CD4-positive, alpha-beta T cell treated with Interferon gamma for 1 hour (primary cell): ENCODE results near the gene CFAP99.
"Not testable (repeated sequence)": the region's sequence is repeated elsewhere in the genome, so short reads cannot be mapped to it uniquely, and the experiment has no call there.

ENCODE experiments used
- DNase-seq: peaks from one replicate; pipeline ENCODE4 v3.0.0-alpha.2; 2020

CFAP99 gene

DNA sequence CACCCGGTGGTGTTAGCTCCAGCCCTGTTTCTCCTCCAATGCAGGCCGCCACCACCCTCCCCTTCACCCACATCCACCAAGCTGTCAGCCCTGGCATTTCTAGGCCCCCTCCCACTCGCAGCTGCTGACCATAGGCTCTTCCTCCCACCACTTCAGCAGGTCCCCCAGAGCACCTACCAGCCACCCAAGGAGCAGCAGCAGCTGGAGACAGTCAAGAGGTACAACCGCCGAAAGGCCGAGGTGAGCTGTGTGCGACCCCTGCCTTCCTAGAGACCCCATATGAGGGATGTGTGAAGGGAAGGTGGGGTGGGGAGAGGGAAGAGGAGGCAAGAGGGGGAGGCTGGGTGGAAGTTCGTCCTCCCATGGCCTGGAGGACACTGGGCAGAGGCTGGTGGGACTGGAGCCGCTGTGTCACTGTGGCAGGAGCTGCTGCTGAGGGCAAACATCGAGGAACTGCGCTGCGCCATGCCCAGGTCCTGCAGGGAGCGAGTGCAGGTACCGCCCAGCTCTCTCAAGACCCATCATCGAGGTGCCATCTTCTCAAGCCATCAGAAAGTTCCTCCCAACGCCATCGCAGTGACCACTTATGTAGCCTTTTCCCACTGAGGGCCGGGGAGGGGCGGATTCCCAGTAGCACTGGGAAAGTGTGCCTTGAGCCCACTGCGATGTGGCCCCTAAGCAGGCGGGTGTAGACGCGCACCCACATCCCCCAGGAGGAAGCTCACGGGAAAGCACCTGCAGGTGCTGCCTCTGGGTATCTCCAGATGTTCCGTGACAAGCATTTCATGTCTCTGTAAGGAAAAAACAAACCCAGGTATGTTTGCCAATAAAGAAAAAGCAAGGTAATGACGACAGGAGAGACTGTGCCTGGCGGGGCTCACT lies 31.0 kb downstream of the CFAP99 start:
- no peak for DNase-seq

DNA sequence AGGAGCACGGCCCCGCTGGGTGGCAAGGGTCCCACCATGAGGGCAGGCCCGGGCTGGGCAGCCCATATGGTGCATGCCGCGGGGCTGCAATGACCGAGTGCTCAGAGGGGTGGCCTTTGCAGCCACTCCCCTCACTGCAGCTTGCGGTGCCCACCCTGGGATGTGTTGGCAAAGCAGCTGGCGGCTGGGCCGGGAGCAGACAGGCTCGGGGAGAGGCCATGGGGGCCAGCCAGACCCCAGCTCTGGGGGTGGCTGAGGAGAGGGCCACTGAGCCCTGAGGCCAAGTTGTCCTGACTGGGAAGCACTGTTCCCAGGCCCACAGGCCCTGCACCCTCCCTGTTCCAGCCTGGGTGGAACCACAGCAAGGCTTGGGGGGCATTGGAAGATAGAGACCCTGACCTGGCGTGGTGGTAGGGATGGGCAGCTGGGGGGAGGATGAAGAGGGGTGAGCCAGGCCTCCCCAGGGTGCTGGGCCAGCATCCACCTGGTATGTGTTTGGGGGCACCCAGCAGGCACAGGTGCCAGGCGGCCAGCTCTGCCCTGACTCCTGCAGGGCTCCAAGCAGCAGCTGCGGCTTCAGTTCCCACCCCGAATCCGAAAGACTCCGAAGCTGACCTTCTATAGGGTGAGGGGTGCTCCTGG lies 31.8 kb downstream of the CFAP99 start:
- DNase-seq: no peak

DNA sequence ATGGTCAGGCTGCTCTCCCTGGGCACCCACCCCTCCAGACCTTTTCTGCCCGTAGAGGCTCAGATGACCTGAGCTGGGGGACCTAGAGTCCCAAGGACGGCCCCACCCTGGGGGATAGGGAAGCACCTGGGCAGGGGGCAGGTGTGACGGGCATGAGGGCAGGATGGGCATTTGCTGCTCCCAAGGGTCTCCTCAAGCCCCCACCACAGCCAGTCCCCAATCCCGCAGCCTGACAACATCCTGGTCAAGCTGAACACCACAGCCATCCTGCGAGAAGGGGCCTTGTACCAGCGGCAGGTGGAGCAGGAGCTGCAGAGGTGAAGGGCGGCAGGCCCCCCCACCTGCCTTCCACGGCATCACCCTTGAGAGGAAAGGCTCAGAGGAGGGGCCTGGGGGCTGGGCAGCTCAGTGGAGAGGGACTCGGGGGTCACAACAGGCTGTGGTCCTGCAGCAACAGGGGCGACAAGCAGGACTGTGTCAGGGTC lies 32.3 kb downstream of the CFAP99 start:
- DNase-seq: no peak

DNA sequence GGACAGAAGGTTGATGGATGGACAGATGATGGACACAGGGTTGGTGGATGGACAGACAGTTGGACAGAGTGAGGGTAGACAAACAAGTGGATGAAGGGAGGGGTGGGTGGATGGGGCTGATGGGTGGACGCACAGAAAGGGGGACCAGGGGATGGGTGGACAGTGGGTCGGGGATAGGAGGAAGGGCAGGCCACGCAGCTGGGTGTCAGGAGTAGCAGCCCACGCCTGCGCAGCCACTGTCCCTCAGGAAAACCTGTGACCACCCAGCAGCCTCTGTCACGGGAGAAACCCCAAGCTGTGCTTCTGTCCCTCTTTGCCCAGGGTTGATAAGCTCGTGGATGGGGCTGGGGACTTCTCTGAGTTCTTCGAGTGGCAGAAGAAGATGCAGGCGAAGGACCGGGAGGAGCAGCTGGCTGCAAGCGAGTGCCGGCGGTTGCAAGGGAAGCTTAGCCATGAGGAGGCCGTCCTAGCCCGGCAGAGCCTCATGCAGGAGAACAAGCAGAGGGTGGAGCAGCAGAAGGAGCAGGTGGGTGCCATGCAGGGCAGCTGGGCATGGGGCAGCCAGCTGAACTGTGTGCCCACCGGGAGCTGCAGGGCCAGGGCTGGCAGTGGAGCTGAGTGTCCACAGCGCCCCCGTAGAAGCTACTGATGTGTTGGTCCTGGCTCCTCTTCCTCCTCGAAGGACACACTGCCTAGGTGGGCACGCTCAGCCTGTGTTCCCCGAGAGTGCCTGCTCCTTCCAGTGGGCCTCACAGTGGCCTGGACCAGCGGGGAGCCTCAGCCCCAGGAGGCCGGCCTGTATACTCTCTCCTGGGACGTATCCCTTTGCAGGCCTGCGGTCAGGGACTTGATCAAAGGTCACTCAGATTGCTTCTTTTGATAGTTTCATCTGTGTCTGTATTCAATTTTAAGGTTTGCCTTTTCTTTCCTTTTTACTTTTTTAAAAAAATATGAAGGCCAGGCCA lies 33.3 kb downstream of the CFAP99 start:
- DNase-seq: no peak

DNA sequence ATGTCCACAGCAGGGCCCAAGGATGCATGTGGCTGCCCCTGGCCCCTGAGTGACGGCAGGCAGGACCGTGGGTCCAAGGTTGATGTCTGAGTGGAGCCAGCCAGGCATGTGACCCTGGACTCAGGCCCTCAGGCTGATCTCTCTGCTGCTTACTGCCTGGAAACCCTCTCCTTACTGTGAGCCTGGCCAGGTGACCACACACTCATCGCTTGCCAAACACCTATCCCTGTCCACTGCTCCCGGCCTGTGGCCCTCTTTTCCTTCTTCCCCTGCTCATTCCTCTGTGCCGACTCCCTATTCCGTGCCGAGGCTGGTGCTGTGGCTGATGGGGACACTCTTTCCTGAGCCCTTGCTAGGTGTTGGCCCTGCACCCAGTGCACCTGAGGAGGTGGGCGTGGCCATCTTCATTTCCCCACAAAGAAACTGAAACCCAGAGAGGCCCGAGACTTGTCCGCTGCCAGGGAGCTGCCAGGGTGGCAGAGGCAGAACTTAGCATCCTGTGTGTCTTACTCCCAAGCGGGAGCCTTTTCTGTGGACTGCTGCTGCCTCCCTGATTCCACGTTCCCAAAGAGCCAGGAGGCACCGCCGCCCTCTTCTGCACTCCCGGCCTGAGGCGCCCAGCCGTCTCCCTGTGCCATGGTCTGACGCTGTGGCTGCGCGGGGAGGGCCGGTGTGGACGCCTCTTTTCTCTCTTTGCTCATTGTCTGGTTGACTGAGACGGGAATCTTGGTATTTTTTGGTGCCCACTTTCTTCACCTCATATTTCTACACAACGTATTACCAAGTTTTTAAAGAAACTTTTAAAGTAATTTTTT lies 38.9 kb downstream of the CFAP99 start:
- no peak for DNase-seq

DNA sequence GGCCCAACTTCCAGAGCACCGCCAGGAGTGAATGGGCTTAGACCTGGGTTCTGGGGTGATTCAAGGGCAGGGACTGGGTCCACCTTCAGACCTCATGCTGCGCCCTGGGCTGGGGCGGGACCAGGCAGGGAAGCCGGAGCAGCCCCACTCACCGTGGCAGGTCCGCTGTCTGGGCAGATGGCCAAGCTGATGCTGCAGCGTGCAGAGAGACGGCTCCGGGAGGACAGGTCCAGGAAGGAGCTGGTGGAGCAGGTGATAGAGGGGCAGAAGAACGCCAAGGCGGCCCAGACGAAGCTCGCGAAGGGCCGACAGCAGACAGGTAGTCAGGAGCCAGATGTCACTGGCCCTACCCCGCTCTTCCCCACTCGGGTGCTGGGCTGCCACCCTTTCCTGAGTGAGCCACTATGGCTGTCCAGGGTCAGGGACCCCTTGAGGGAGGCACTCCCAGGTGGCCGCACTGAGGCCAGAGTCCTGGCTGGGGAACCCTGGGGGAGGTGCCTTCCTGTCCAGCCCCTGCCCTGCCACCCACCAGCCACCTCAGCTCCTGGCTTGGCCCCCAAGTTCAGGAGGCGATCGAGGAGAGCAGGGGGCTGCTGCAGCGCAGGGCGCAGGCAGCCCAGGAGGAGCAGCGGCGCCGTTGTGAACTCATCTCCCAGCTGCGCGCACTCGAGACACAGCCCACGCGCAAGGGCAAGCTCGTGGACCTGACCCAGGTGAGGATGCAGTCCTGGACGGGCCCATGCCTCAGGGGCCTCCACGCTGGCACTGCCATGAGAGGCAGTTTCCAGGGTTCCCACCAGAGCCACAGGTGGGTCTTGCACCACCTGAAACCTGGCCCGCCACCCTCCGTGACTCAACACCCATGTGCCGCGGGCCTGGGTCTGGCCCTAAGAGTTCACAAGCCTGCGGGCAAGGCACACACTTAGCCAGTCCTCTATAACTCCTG lies 40.1 kb downstream of the CFAP99 start:
- DNase-seq: no peak

DNA sequence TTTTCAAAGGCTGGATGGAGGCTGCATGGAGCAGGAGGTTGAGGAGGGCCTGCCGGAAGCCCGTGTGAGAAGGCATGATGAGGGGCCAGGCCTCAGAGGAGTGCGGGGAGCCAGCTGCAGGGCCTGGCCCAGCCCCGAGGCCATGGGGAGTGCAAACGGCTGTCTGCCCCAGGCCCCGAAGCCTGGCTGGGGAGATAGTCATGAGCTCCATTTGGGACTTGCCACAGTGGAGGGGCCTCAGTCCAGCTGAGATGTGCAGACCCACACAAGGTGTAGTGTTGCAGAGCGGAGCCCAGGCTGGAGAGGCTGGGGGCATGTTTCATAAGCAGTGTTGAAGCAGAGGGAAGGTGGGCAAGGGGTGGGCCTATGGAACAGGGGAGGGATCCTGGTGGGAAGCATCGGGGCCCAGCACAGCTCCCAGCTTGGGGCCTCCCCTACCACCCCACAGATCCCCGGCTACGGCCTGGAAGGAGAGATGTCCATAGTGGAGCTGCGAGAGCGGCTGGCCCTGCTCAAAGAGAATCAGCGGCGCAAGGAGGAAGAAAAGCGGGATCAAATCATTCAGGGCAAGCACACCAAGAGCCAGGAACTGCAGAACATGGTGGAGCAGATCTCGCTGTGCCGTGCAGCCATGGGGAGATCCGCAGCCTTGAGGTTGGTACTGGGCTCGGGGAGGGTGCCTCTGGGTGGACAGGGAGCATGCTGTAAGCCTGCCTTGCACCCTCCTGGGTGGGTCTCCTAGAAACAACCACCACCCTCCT lies 41.0 kb downstream of the CFAP99 start:
- no peak for DNase-seq

DNA sequence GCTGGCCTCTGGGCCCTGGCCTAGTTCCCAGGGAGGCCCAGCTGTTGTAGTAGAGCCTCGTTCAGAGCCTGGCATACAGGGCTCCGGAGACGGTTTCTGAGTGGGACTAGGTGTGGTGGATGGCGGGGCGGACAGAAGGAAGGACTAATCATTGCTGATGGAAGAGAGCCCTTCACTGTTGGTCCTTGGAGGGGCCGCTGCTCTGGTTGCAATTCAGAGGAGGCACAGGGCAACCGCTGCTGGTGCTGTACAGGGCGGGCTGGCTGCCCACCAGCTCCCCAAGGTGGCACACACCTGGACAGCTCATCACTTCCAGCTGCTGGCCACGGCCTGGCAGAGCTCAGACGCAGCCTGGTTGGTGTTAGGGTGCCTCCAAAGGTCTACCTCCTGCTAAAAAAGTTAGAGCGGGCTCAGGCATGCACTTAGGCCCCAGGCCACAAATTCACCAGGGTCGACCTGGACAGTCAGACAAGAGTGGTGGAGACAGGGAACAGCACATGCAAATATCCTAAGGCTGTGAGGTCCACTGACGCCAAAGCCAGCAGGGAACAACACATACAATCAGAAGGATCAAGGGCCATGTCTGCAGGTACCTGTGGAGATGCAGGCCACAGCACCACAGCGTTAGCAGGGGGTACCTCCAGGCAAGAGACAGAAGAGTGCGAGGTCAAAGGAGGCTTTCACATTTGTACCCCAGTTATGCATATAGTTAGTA lies 42.6 kb downstream of the CFAP99 start:
- DNase-seq: no peak

DNA sequence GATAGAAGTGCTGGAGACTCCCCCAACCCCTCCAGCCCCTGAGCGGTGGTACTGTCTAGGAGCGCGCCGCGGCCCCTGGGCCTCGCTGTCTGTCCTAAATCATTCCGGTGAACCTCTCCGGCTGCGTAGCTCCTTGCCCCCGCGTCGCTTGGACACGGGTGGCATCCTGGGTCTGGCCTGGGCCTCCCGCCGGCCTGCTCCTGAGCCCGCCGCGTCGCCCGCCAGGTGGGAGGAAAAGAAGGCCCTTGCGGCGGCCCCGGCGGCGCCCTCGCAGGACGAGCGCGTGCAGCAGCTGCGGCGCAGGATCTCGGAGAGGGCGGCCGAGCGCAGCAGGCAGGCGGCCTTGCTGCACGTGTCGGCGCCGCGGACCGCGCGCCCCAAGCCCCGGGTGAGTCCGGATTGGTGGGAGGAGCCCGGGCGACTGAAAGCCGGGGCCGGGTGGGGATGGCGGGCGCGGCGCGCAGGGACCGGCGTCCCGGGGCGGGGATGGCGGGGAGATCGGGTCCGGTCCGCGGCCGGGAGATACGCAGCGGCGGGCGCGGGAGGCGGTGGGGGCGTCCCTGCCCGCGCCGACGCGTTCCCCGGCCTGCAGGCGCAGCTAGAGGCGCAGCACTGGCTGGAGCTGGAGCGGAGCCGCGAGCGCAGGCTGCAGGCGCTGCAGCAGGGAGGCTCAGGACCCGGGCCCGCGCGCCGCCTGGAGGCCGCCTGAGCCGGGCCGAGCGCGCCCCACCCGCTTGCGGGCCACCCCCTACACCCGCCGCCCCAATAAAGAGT lies 43.6 kb downstream of the CFAP99 start:
- DNase-seq: peak; percentile 66

DNA sequence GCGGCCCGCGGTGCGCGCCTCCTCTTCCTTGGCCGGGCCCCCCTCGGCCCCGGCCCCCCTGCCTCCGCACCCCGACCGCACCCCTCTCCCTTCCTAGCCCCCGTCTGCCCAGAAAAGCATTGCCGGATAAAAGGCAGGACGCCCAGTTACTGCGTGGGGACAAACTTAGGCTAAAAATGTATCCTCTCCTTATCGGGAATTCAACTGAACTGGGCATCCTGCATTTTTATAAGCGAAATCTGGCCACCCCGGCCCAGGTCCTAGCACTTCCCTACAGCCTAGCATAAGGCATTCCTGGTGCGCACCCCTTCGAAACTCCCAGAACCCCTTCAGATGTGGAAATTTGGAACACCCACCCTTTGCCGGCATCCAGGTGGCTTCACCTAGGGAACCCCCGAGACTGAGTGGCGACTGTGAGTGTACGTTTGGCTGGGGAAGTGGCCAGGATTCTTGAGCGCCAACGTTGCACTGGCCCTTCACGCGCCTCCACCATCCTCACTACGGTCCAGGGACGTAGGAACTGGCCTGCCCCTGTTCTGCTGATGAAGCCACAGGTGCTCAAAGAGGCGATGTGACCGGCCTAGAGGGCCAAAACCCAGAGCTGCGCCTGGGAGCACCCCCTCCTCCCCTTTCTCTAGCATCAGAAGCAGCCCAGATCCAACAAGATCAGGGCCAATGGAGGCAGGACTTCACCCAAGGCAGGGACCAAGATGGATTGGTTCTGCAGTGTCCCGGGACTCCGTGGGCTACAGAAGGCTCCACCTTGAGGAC lies 44.4 kb downstream of the CFAP99 start:
- no peak for DNase-seq

DNA sequence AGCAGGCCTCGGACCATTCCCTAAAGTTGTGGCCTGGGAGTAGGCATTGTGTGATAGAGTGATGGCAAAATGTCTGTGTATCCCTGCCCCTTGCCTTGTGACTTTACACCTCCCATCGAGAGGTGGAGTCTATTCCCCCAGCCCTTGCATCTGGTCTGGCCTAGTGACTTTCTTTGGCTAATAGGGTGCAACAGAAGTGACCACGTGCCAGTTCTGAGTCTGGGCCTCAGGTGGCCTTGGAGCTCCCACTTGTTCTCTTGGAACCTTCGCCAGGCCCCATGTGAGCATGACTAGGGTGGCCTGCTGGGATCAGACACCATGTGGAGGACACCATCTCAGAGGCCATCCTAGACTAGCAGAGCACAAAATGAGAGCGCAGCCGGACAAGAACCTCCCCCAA lies 46.3 kb downstream of the CFAP99 start:
- DNase-seq: no peak

DNA sequence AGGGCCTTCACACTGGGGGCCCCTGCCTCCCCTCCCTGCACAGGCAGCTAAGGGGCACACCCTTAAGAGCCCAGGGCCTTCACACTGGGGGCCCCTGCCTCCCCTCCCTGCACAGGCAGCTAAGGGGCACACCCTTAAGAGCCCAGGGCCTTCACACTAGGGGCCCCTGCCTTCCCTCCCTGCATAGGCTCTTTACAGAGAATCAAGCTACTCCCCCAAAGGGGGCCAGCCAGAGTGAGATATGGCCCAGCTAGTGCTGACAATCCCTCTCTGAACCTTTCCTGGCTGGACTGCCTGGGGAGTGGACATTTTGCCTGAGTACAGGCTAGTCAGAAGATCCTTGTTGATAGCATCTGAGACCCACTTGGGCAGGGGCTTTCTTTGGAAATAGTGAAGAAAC lies 46.8 kb downstream of the CFAP99 start:
- DNase-seq: not testable (repeated sequence)

DNA sequence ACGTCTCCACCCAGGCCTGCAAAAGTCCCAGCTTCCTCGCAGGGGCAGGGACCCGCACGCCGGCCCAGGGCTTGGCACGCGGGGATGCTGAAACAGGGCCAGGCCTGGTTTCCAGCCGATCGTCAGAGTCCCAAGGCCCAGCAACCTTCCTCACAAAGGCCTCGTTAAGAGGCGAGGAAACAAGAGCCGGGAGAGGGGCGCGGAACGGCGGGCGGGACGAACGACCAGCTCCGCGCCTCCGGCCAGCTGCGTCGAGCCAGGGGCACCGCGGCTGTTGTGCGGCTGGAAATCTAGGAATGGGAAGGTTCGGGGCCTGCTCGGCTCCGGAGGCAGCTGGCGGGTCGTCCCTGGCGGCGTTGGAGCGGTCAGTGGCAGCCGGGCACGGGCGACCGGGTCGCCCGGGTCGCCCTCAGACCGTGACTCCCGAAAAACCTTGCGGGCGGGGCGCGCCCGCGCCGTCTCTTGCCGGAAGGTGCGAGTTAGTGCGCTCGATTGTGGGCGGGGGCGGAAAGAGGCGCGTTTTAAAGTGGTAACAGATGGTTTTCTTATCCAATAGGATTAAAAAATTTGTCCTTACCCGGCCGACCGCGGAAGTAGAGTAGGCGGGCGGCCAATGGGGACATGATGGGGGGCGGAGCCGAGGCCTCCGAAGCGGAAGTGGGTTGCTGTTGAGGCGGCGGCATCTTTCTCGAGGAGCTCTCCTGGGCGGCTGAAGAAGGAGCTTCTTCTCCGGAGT lies 49.9 kb downstream of the CFAP99 start, which contains the start of gene RNF4:
TSS of gene RNF4 (plus strand) at position 651 of the 736 bp plus-strand sequence. CDS start 21,388 bp downstream, outside the sequence.
- peak; percentile 95 for DNase-seq

DNA sequence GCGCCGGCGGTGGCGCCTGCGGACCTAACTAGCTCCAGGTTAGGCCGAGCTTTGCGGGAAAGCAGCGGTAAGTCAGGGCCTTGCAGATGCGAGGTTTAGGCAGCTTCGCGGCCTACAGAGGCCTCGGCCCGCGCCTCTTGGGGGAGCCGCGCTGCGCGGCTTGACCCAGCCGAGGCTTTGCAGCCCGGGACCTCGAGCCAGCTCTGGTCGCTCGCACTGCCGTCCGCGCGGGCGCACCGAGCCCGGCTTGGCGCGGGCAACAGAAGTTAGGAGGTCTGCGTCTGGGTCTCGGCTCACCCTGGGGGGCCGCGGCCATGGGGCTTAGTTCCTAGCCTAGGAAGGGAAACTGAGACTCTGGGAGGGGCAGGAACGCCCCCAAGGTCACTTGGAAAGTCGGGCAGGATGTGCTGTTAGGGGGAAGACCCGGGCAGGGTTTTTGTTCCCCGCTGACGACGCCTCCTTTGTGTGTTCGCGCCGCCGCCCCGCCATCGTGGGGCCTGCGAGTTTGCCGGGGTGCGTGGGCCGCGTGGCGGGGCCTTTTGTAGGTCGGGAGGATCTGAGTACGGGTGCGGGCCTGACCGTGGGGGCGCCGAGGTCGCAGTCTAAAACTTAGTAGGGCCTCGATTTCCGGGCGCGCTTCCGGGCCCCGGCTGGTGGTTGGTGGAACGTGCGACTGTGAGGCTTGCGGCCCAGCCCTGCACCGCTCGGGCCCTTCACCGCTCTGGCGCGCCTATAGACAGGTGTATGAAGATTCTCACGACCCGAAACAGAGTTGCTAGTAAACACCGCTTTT lies 50.6 kb downstream of the CFAP99 start:
- peak; percentile 67 for DNase-seq

DNA sequence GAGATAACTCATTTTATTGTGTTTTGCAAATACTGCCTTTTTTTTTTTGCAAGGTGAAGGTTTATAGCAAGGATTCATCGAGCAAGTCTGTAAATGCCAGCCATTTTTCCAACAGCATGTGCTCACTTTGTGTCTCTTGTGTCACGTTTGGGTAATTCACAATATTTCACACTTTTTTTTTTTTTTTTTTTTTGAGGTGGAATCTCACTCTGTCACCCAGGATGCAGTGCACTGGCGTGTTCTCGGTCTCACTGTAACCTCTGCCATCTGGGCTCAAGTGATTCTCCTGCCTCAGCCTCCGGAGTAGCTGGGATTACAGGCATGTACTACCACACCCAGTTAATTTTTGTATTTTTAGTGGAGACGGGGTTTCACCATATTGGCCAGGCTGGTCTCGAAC lies 52.0 kb downstream of the CFAP99 start:
- DNase-seq: no peak

DNA sequence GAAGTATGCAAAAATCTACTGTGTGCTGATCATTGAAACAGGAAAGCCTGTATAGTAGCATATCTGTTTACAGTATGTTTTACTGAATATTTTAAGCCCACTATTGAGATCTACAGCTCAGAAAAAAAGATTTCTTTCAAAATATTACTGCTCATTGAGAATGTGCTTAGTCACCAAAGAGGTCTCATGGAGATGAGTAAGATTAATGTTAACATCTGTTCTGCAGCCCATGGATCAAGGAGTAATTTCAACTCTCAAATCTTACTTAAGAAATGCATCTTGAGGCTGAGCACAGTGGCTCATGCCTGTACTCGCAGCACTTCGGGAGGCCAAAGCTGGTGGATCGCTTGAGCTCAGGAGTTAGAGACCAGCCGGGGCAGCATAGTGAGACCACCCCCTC lies 53.4 kb downstream of the CFAP99 start:
- no peak for DNase-seq
